NCI-H2171 (cell line): Measurements from ENCODE around the gene PSMB7.

Source experiments
- DNase-seq: peaks from one replicate; lab custom pipeline; 2025; lab: John Stamatoyannopoulos, UW

PSMB7 gene

GRCh38 chr9:124410321-124410913 lies 4.8 kb downstream of the PSMB7 start:
- DNase-seq, result no peak

- DNase-seq, result no peak
These were observed 5.8 kb downstream of the PSMB7 start for GRCh38 chr9:124409410-124409809.

DNA sequence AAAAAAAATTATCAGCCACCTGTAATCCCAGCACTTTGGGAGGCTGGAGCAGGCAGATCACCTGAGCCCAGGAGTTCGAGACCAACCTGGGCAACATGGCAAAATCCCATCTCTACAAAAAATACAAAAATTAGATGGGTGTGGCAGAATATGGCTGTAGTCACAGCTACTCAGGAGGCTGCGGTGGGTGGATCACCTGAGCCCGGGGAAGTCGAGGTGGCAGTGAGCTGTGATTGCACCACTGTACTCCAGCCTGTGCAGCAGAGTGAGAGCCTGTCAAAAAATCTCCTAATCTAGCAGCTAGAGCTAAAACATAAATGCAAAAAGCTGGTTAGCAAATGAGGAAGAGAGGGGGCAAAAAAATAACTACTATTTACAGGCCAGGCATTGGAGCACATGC lies 12.0 kb downstream of the PSMB7 start:
- DNase-seq, result no peak

GRCh38 chr9:124399968-124400940 lies 15.0 kb downstream of the PSMB7 start:
- DNase-seq, result no peak

GRCh38 chr9:124399323-124399967 lies 15.8 kb downstream of the PSMB7 start:
- no peak for DNase-seq

- no peak for DNase-seq
These were observed 16.9 kb downstream of the PSMB7 start for GRCh38 chr9:124398191-124398935.

GRCh38 chr9:124395826-124396225 lies 19.4 kb downstream of the PSMB7 start:
- no peak for DNase-seq

- DNase-seq, result no peak
These were observed 20.6 kb downstream of the PSMB7 start for GRCh38 chr9:124394596-124394995.

- no peak for DNase-seq
These were observed 21.1 kb downstream of the PSMB7 start for GRCh38 chr9:124394167-124394566.

DNA sequence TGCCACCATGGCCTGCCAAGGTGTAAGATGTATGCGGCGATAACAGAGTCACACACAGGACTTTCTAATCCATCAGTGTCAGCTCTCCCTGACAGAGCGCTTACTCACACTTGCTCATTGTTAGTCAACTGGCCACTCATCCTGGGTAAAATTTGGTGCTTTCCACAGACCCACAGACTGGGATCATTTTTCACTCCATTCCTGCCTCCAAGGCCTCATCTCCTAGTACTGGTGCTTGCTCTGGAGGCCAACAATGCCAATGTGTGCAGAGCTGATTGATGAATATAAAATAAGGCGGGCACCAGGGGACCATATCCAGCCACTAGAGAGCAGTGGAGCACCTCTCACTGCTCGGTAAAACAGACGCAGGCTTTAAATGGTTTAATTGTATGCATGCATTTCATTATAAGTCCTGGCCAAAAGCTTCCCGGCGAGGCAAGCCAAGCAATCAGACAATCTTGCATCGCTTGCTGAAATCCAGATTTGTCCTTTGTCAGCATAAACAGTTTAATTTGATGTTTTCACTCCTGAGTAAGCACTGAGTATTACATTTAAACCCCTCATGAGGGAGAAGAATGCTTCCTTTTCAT lies 22.3 kb downstream of the PSMB7 start:
- DNase-seq, result no peak

DNA sequence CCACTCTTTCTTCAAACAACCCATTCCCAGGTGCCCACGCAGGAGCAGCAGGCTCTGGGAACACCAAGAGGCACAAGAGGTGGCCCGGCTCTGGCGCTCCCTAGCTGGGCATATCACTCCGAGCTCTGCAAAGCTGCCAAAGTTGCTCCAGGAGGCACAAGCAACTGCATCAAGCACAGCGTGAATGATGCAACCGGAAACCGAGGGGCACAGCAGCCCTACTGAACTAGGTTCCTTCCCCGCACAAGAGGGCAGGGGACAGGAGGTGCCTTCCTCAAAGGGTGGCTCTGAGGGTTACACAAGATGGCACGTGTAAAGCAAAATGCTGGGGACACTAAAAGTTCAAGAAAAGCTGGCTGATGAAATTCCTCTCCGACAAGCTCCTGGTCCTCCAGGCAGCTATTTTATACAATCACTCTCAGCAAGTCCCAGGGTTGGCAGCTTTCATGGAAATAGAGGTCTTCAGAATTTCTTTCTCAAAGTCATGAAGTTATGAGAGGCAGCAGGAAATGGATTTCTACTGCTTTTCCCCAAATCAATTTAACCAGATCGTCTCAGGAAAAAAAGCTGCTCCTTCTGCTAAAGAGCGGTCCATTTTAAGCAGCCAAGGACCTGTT lies 22.9 kb downstream of the PSMB7 start:
- no peak for DNase-seq

DNA sequence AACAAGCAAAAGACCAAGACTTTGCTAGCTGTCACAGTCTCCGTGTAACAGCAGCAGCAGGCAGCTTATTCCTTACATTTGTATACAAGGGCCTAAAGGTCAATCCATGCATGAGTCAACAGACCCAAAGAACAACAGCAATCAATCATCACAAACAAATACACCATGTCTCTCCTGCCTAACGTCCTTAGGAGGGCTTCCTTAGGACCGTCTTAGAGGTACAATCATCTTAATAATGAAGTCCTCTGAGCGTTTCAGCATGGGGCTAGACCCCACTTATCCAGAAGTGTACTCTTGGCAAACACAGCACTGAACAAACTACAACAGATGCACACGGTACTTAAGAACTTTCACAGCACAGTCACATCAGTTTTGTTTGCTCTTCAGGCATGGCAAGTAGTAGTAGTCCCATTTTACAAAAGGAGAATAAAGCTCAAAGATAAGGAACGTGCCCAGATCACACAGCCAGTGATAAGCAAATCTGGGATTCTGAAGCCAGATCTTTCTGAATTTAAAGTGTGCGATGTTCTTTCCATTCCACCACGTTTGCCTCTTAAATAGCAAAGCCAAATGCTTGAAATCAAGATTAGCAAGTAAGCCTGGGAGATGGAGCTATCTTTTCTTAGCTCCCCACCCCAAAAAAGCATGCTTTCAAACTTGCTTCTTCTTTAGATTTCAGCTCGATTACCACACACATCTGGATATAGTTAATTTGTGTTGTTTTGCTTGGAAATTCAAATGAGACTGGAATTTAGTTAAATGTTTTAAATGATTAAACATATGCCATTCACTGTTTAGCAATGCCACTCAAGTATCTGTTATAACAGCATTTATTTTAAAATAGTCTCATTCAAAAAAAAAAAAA lies 24.2 kb downstream of the PSMB7 start:
- no peak for DNase-seq

DNA sequence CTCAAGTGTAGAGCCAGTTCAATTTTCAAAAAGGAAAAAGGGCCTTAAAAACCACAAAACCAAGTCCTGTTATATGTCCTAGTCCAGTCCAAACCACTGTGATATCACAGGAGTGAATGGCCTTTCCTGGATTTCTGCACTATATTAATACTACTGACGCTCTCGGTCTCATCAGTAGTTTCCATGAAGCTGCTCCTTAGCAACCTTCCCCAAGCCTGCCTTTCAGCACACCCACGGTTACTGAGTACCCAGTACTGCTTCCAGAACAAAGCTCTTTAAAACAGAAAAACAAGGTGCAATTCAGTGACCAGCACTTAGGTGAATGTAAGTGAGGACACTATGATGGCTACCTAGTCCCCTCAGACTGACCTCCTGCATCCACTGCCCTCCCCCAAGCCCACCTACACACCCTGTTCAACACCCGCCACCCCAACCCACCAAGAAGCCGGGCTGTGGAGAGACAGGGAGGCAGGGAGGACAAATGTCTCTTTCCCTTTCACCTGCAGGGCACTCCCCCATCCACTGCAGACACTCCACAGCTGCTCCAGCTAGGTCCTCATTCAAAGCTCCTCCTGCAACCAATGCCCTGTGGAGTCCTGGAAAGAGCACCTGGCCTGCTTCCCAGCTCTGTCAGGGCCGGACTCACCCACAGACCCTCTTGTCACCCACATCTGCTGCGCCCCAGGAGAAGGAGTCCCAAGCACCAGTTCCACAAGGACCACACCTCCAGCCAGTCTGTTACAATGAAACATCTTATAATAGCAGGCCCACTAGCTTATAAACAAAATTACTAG lies 25.9 kb downstream of the PSMB7 start:
- no peak for DNase-seq

DNA sequence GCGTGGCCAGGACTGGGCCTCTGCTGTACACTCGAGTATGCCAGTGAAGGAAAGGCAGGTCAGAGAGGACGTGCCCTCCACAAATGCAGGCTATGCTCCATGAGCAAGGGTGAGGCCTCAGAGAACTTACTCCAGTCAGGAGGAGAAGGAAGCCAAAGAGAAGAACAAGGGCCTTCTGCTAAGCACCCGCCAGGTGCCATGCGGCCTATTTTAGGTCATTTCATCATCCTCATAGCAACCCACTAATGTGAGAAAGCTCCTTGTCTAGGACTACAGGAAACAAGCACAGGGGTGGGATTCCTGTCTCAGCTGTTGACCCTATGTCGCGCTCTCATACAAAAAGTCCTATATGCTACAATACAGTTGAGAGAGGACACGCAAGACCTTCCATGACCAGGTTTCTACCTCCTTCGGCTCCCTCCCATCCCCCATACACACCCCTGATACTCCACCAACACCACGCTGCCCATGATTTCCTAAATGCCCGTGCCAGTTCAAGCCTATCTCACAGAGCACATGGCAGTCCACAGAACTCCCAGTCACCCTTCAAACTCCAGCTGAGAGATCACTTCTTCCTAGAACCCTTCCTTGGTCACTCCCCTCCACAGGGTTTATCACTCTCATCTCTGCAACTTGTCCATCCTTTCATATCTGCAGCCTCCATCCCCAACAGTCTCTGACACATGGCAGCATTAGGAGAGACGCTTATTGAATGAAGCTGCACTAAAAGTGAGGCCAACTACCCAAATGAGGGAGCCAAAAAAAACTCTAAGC lies 26.8 kb downstream of the PSMB7 start:
- DNase-seq, result no peak

- DNase-seq, result no peak
These were observed 29.0 kb downstream of the PSMB7 start for GRCh38 chr9:124386201-124386600.

DNA sequence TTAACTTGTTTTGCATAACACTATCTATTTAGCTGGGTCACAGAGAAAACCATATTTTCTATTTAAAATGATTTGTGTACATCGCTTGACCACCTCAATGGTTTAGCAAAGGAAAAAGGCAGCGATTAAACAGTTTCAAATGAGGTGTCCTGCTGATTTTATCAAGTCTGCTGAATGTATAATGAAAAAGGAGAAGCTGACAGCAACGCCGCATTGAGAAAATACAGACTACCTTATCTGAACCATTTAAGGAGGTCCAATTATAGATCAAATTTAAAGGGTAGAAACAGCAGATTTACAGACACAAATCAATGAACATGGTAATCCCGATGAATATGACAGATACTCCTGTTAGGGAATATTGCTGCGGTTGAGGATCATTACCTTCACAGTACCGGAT lies 29.6 kb downstream of the PSMB7 start:
- DNase-seq, result no peak

DNA sequence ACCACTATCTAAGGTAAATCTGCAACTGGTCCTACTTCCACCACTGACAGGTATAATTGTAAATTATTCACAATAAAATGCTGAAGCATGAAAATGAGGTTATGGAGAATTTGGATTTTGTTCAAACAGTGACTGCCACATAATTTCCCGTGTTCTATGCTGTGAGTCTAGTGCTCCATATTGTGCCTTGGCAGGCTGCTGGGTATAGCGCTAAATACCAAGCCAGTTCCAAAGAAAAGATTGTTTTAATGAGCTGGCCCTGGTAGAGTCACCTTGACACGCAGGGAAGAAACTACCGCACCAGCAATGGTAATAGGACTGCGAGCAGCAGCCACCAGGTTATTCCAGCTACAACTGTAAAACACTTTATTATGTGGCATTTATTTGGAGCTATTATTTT lies 30.4 kb downstream of the PSMB7 start:
- DNase-seq, result no peak

- DNase-seq, result no peak
These were observed 31.0 kb downstream of the PSMB7 start for GRCh38 chr9:124384210-124384609.
